Testis (tissue), 3 donors: ENCODE results near the gene FLYWCH1. TPM values are rescaled to one million over a fixed set of nuclear protein-coding genes. Genes with fewer than 3 reads are reported as not detected.

Experiments used
- DNase-seq: peaks from one replicate; pipeline ENCODE4 v3.0.0-alpha.2; 2019
- H3K27ac ChIP-seq, 2 donors: fragments of 200-600 bp; sonication (generic); one replicate each; pipeline ENCODE4 v1.5.1; 2019
- H3K27me3 ChIP-seq: fragments of 200-600 bp; sonication (generic); one replicate; pipeline ENCODE4 v1.5.1; 2019
- H3K36me3 ChIP-seq: fragments of 200-600 bp; sonication (generic); one replicate; pipeline ENCODE4 v1.5.1; 2017; ENCODE audit warnings: low read depth; ENCODE audit errors: missing control alignments
- H3K4me1 ChIP-seq: fragments of 200-600 bp; sonication (generic); one replicate; pipeline ENCODE4 v1.5.1; 2019
- H3K4me3 ChIP-seq, 2 donors: fragments of 200-600 bp; sonication (generic); one replicate each; pipeline ENCODE4 v1.5.1; 2017 to 2019
- H3K9me3 ChIP-seq: fragments of 200-600 bp; sonication (generic); one replicate; pipeline ENCODE4 v1.5.1; 2017
- CTCF ChIP-seq, 3 experiments: fragments of 450-650 bp in 2 of 3; fragments of 200-600 bp in 1 of 3; sonication (generic) in 1 of 3; IDR thresholded peaks; one replicate each; pipeline ENCODE4 v1.5.1; 2016 to 2019; ENCODE audit warnings: antibody characterized with exemption in 3 of 3, mild to moderate bottlenecking in 2 of 3, moderate library complexity in 1 of 3
- POLR2A ChIP-seq: fragments of 450-650 bp; IDR thresholded peaks from one replicate; pipeline ENCODE4 v1.6.1; 2017; ENCODE audit warnings: antibody characterized with exemption, mild to moderate bottlenecking, moderate library complexity
- WGBS, 2 donors: methylation state at CpG; one replicate each; pipeline ENCODE4 v1.1.5; 2018; 5-methylcytosine and 5-hydroxymethylcytosine counted together
- intact Hi-C: fragments of 100-400 bp; cut with DNase I; formaldehyde crosslinking; loops from one replicate; pipeline ENCODE4 v1.15.1; 2023; ENCODE audit warnings: low total_unique reads
- polyA plus RNA-seq: library from polyadenylated mRNA; stranded (reverse); fragments of 350-450 nt; fragmentation: Illumina TruSeq; extraction: RNeasy Lipid Tissue Mini Kit (QIAGEN cat#74804); gene quantifications from one replicate; pipeline ENCODE4 v1.2.3, GENCODE V29; 2014; ENCODE audit warnings: low read depth, low replicate concordance; ENCODE audit not compliant: insufficient read depth
- total RNA-seq, 2 donors: library from RNA; depleted of rRNA; stranded (reverse); fragments of >200 nt; gene quantifications; one replicate each; pipeline ENCODE4 v1.2.3, GENCODE V29; 2016

The FLYWCH1 gene
- total and polyA plus RNA-seq, 3 donors from 2014 or later = 12.5 to 31.0 (median 26.7) TPM

- Histone ChIP-seq H3K36me3 (no peaks in the 10 kb centered on the region), H3K4me3 (no peak overlapping the region), H3K27me3 (no peaks in the 10 kb centered on the region), H3K9me3 (no peaks in the 10 kb centered on the region), H3K27ac (no peak overlapping the region), H3K4me1 (no peaks in the 10 kb centered on the region)
- DNase-seq = no peak
- TF ChIP-seq POLR2A (no peak), CTCF (IDR thresholded peaks at IDR 0.05) (no peak)
- intact Hi-C loops = no loop called here
- 88 to 91% methylated on average over 10 to 11 of the region's 11 CpGs for WGBS, 2 donors
Observed at GRCh38 chr16:2956579-2956956, 44.8 kb downstream of the FLYWCH1 start.

- intact Hi-C loops = no loop called here
- no peaks in the 10 kb centered on the region for H3K36me3 ChIP-seq
- 77 to 86% methylated on average over 10 of the region's 10 CpGs for WGBS, 2 donors
- no peaks in the 10 kb centered on the region for H3K9me3 ChIP-seq
- no peak overlapping the region for H3K27ac ChIP-seq
- TF ChIP-seq CTCF (IDR thresholded peaks at IDR 0.05) (no peak), POLR2A (no peak)
- peaks cover 14% of the 10 kb centered on the region for H3K4me1 ChIP-seq
- no peaks in the 10 kb centered on the region for H3K27me3 ChIP-seq
- no peak for DNase-seq
- H3K4me3 ChIP-seq = no peak overlapping the region
Observed at GRCh38 chr16:2959206-2959605, 47.5 kb downstream of the FLYWCH1 start.

GRCh38 chr16:2960183-2961010, 48.7 kb downstream of the FLYWCH1 start:
- Histone ChIP-seq H3K4me1 (peaks cover 19% of the 10 kb centered on the region), H3K27me3 (no peaks in the 10 kb centered on the region), H3K27ac (no peak overlapping the region), H3K4me3 (no peak overlapping the region), H3K9me3 (no peaks in the 10 kb centered on the region), H3K36me3 (no peaks in the 10 kb centered on the region)
- WGBS, 2 donors = 81 to 89% methylated on average over 16 to 17 of the region's 17 CpGs
- TF ChIP-seq CTCF (IDR thresholded peaks at IDR 0.05) (no peak), POLR2A (no peak)
- intact Hi-C loops = no loop called here
- DNase-seq = no peak

GRCh38 chr16:2962334-2963073, 50.8 kb downstream of the FLYWCH1 start:
- DNase-seq = no peak
- Histone ChIP-seq H3K36me3 (no peaks in the 10 kb centered on the region), H3K27ac (no peak overlapping the region), H3K27me3 (no peaks in the 10 kb centered on the region), H3K4me3 (no peak overlapping the region), H3K9me3 (no peaks in the 10 kb centered on the region), H3K4me1 (peaks cover 19% of the 10 kb centered on the region)
- WGBS, 2 donors = 19 to 22% methylated on average over 8 to 27 of the region's 28 CpGs
- intact Hi-C loops = no loop called here
- TF ChIP-seq CTCF (IDR thresholded peaks at IDR 0.05) = no peak
- no peak for TF ChIP-seq POLR2A
